Thymus (tissue), 11 donors: ENCODE data around the gene HOXD11. TPM values are rescaled to one million over a fixed set of nuclear protein-coding genes. Genes with fewer than 3 reads are reported as not detected.

Experiments
- DNase-seq, 9 donors: peaks; one replicate each; pipeline ENCODE4 v3.0.0-alpha.2; 2013; ENCODE audit warnings: low spot score in 9 of 9, low read depth in 6 of 9, missing footprints in 1 of 9
- H3K27ac ChIP-seq, 2 donors: one replicate each; pipeline ENCODE4 v1.5.1; 2013; ENCODE audit warnings: control low read depth in 1 of 2, low read depth in 1 of 2, low read length in 1 of 2, mild to moderate bottlenecking in 1 of 2, moderate library complexity in 1 of 2
- H3K27me3 ChIP-seq, 2 donors: one replicate each; pipeline ENCODE4 v1.5.1; 2013; ENCODE audit warnings: low read length in 1 of 2; ENCODE audit not compliant: control insufficient read depth in 2 of 2, insufficient read depth in 1 of 2
- H3K36me3 ChIP-seq, 2 donors: one replicate each; pipeline ENCODE4 v1.5.1; 2013; ENCODE audit warnings: low read length in 1 of 2, mild to moderate bottlenecking in 1 of 2, moderate library complexity in 1 of 2; ENCODE audit not compliant: control insufficient read depth in 2 of 2, insufficient read depth in 2 of 2
- H3K4me1 ChIP-seq, 2 donors: one replicate each; pipeline ENCODE4 v1.5.1; 2013; ENCODE audit warnings: low read length in 2 of 2; ENCODE audit not compliant: control insufficient read depth in 2 of 2, insufficient read depth in 2 of 2
- H3K4me3 ChIP-seq, 2 donors: one replicate each; pipeline ENCODE4 v1.5.1; 2013; ENCODE audit warnings: low read length in 2 of 2, control low read depth in 1 of 2, mild to moderate bottlenecking in 1 of 2
- H3K9me3 ChIP-seq, 2 donors: one replicate each; pipeline ENCODE4 v1.5.1; 2013; ENCODE audit warnings: low read length in 1 of 2, mild to moderate bottlenecking in 1 of 2; ENCODE audit not compliant: control insufficient read depth in 2 of 2, insufficient read depth in 1 of 2
- WGBS: extraction: QIAGEN DNeasy Blood & Tissue Kit; methylation state at CpG from one replicate; pipeline ENCODE4 v1.1.7; 2013; 5-methylcytosine and 5-hydroxymethylcytosine counted together
- polyA plus RNA-seq: library from polyadenylated mRNA; stranded (reverse); fragments of 200-250 nt; gene quantifications from one replicate; pipeline ENCODE4 v1.2.3, GENCODE V29; 2013
- total RNA-seq: library from RNA; stranded (reverse); fragments of 120-200 nt; gene quantifications from one replicate; pipeline ENCODE4 v1.2.4, GENCODE V29; 2013
- donor health status: healthy.

The HOXD11 gene
- total and polyA plus RNA-seq, 2 donors, result 0.09 TPM; not detected in 1

GRCh38 chr2:176117162-176117822 lies 10.2 kb downstream of the HOXD11 start:
- H3K4me1 ChIP-seq, result peaks cover 0 to 3% of the 10 kb centered on the region in 2 donors
- WGBS, result 22% methylated on average over 40 of the region's 40 CpGs
- H3K27me3 ChIP-seq, result peaks cover 91 to 100% of the 10 kb centered on the region in 2 donors
- H3K27ac ChIP-seq, result no peak overlapping the region
- no peak for DNase-seq
- H3K9me3 ChIP-seq, result peaks cover 0 to 16% of the 10 kb centered on the region in 2 donors
- no peaks in the 10 kb centered on the region for H3K36me3 ChIP-seq
- H3K4me3 ChIP-seq, result no peak overlapping the region

DNA sequence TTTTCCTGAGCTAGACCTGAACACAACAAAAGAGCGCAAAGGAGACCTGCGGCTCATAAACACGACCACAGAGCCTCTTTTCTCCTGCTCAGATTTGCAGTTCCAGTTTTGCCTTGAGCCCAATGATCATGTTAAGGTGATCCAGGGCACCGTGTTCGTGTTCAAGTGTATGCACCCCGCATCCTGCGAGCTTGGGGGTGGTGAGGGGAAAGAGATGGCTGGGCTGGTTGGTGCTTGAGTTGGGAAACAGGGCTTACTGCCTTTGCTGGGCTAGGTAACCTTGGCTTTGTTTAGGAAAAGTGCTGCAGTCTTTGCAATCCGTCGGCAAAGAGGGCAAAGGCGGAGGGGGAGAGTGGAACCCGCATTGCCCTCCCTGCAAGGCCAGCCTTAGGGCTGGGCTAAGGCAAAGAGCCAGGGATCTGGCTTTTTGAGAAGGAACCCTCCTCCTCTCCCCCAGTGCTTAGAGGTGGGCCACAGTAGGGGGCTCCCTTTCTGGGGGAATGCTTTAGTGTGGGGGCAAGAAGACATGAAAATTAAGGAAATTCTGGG lies 10.8 kb downstream of the HOXD11 start:
- peaks cover 91 to 100% of the 10 kb centered on the region in 2 donors for H3K27me3 ChIP-seq
- no peaks in the 10 kb centered on the region for H3K36me3 ChIP-seq
- no peak for DNase-seq
- no peak overlapping the region for H3K27ac ChIP-seq
- peaks cover 0 to 19% of the 10 kb centered on the region in 2 donors for H3K9me3 ChIP-seq
- 12% methylated on average over 11 of the region's 11 CpGs for WGBS
- no peak overlapping the region for H3K4me3 ChIP-seq
- peaks cover 3 to 9% of the 10 kb centered on the region in 2 donors for H3K4me1 ChIP-seq

DNA sequence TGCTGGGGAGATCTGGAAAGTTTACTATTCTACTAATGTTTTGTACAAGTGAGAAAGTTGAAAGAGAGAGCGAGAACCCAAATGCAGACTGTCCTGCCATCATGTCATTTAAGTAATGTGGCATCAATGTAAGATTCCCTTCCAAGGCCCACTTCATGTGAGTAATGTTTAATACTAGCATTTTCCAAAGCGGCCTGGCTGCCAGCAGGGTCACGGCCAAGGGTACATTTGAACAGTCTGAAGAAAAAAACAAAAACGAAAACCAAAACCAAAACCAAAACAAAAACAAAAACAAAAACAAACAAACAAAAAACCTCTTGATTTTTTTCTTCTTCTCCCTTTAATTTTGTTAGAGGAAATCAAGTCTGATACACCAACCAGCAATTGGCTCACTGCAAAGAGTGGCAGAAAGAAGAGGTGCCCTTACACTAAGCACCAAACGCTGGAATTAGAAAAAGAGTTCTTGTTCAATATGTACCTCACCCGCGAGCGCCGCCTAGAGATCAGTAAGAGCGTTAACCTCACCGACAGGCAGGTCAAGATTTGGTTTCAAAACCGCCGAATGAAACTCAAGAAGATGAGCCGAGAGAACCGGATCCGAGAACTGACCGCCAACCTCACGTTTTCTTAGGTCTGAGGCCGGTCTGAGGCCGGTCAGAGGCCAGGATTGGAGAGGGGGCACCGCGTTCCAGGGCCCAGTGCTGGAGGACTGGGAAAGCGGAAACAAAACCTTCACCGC lies 11.7 kb downstream of the HOXD11 start:
- 11% methylated on average over 24 of the region's 24 CpGs for WGBS
- DNase-seq, result peak in 2 of 9 donors; percentile 42 to 55
- Histone ChIP-seq H3K36me3 (no peaks in the 10 kb centered on the region), H3K9me3 (peaks cover 0 to 19% of the 10 kb centered on the region in 2 donors), H3K27ac (no peak overlapping the region), H3K27me3 (peaks cover 91 to 100% of the 10 kb centered on the region in 2 donors), H3K4me1 (peaks cover 4 to 9% of the 10 kb centered on the region in 2 donors), H3K4me3 (no peak overlapping the region)

DNA sequence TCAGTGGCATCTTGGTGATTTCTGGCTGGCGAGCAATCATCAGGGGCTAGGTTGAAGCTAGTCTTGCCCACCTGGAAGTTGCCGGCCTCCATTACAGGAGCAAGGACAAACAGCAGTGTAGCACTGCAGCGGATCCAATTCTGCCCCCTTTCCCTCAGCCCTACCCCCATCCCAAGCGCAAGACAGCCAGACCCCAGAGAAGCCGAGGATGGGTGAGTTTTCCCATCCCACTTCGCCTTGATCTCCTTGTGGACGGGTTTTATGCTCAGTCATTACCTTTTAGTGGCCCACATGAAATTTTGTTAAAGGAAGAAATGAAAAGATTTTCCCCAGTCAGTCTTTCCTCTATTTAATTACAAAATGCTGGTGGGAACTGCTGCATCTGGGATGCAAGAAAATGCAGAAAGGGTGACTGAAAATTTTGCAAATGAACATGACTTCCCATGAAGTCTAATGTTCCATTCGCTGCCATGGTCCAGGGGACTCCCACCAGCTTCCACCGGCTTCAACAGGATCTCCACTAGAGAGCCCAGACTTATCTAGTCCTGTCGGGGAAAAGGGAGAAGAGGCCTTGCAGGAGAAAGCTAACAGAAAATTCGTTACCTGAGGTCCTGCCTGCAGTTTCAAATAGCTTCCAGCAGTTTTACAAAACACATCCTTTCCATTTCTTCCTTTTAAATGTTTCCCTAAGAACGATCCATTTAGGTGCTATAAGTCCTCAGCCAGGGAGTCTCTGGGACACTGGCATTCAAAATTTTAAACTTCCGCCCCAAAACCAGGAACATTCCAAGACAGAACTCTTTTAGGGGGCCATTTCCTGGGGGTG lies 13.5 kb downstream of the HOXD11 start:
- peaks cover 0 to 19% of the 10 kb centered on the region in 2 donors for H3K9me3 ChIP-seq
- H3K36me3 ChIP-seq, result no peaks in the 10 kb centered on the region
- peaks cover 4 to 9% of the 10 kb centered on the region in 2 donors for H3K4me1 ChIP-seq
- no peak overlapping the region for H3K4me3 ChIP-seq
- peaks cover 95 to 100% of the 10 kb centered on the region in 2 donors for H3K27me3 ChIP-seq
- WGBS, result 18% methylated on average over 13 of the region's 13 CpGs
- DNase-seq, result no peak
- no peak overlapping the region for H3K27ac ChIP-seq

DNA sequence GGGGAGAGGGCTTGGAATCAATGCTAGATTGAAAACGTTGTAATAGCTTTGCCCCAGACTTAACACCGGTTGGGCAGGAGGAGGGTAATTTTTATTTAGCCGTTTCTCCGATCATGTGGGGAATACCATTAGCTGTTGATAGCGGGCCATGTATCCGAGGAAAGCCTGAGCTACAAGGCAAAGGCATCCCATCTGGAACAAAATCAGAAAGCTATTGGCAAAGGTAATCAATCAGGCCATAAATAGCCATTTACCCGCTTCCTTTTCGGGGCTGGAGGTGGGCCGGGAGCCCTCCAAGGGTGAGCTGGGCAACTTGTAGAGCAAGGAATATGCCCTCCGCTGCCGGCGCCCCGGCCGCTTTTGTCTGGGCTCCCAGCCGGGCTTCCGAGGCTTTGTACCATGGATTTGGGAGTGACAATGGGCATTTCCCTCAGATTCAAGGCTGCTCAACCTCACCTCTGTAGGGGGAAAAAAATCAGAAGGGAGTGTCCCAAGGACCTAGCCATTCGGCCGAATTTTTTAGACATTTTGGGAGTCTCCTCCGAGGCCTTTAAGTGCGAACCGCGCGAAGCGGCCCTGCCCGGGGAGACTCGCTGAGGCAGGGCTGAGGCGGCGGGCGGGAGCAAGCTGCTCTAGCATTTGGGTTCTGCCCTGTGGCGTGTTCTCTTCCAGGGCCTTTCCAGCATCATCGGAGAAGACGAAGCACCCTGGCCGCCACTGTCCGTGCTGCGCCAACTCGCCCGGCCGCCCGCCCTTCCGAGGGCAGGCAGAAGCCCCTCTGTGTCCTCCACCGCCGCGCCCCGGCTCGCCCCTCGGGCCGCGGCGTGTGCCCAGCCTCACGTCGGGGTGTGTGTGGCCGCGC lies 14.3 kb downstream of the HOXD11 start:
- Histone ChIP-seq H3K4me3 (no peak overlapping the region), H3K27ac (no peak overlapping the region)
- DNase-seq, result no peak

GRCh38 chr2:176122052-176122682 lies 15.1 kb downstream of the HOXD11 start:
- peak overlapping the region; percentile 5 to 20 for H3K4me3 ChIP-seq
- no peak overlapping the region for H3K27ac ChIP-seq
- peaks cover 94 to 100% of the 10 kb centered on the region in 2 donors for H3K27me3 ChIP-seq
- H3K36me3 ChIP-seq, result no peaks in the 10 kb centered on the region
- peak in 1 of 9 donors; percentile 51 for DNase-seq
- peaks cover 0 to 12% of the 10 kb centered on the region in 2 donors for H3K9me3 ChIP-seq
- peaks cover 4 to 9% of the 10 kb centered on the region in 2 donors for H3K4me1 ChIP-seq
- WGBS, result 4% methylated on average over 47 of the region's 47 CpGs

More for the DNA sequence above, 14.3 kb downstream of the HOXD11 start:
- Histone ChIP-seq H3K27me3 (peaks cover 95 to 100% of the 10 kb centered on the region in 2 donors), H3K36me3 (no peaks in the 10 kb centered on the region), H3K9me3 (peaks cover 0 to 14% of the 10 kb centered on the region in 2 donors), H3K4me1 (peaks cover 4 to 9% of the 10 kb centered on the region in 2 donors)
- 12% methylated on average over 53 of the region's 53 CpGs for WGBS

GRCh38 chr2:176122683-176123410 lies 15.8 kb downstream of the HOXD11 start, which contains the start of gene HOXD9:
Gene HOXD9 (plus strand): TSS chr2:176122719. CDS start chr2:176122769, 50 bp downstream.
- peaks cover 0 to 8% of the 10 kb centered on the region in 2 donors for H3K9me3 ChIP-seq
- peaks cover 4 to 9% of the 10 kb centered on the region in 2 donors for H3K4me1 ChIP-seq
- H3K27me3 ChIP-seq, result peaks cover 93 to 100% of the 10 kb centered on the region in 2 donors
- no peaks in the 10 kb centered on the region for H3K36me3 ChIP-seq
- 3% methylated on average over 84 of the region's 84 CpGs for WGBS
- no peak within 1 kb of the TSS for H3K27ac ChIP-seq
- DNase-seq, result no peak
- peak within 1 kb of the TSS; percentile 5 to 20 for H3K4me3 ChIP-seq
